Activated B cell treated with CpG ODN at 0.5 μM for 24 hours (primary cell): ENCODE data around the gene LPGAT1. TPM values are rescaled to one million over a fixed set of nuclear protein-coding genes. Genes with fewer than 3 reads are reported as not detected.

Source experiments
- ATAC-seq: fragments of 200-7000 bp; cut with Tn5 transposase; one replicate; pipeline ENCODE4 v1.10.0; 2021; ENCODE audit warnings: low read depth, mild to moderate bottlenecking, moderate library complexity
- CTCF ChIA-PET: fragments of 350-600 bp; sonication (Branson Sonifier 250); formaldehyde crosslinking; loops from one replicate; lab custom pipeline; 2021; ENCODE audit warnings: antibody characterized with exemption; lab: Charles Lee
- POLR2A ChIA-PET: fragments of 350-600 bp; sonication (Branson Sonifier 250); formaldehyde crosslinking; loops from one replicate; lab custom pipeline; 2021; ENCODE audit warnings: antibody characterized with exemption; lab: Charles Lee
- DNase-seq: peaks from one replicate; pipeline ENCODE4 v3.0.0; 2022
- H3K27ac Mint-ChIP-seq: one replicate; pipeline ENCODE4 v1.8.0; 2020; ENCODE audit warnings: mixed read lengths
- H3K27me3 Mint-ChIP-seq: one replicate; pipeline ENCODE4 v1.8.0; 2021; ENCODE audit warnings: mixed read lengths
- H3K36me3 Mint-ChIP-seq: one replicate; pipeline ENCODE4 v1.8.0; 2021; ENCODE audit warnings: low read depth, mixed read lengths
- H3K4me1 Mint-ChIP-seq: one replicate; pipeline ENCODE4 v1.8.0; 2021; ENCODE audit warnings: mixed read lengths
- H3K4me3 Mint-ChIP-seq: one replicate; pipeline ENCODE4 v1.8.0; 2020; ENCODE audit warnings: mild to moderate bottlenecking, mixed read lengths
- H3K9me3 Mint-ChIP-seq: one replicate; pipeline ENCODE4 v1.8.0; 2020; ENCODE audit warnings: mixed read lengths
- CTCF ChIP-seq: fragments of 200-600 bp; IDR thresholded peaks from one replicate; pipeline ENCODE4 v1.8.0; 2022; ENCODE audit warnings: antibody characterized with exemption, mild to moderate bottlenecking
- intact Hi-C: fragments of 100-400 bp; cut with micrococcal nuclease; formaldehyde crosslinking; loops from one replicate; pipeline ENCODE4 v1.15.1; 2024
- total RNA-seq: library from RNA; stranded (reverse); gene quantifications from 2 replicates; pipeline ENCODE4 v1.2.3, GENCODE V29; 2022

The LPGAT1 gene
- total RNA-seq, 1 donor from 2014 or later = 43.6 TPM

- DNase-seq = no peak
- Mint-ChIP-seq H3K9me3 (no peaks in the 10 kb centered on the region), H3K36me3 (peaks cover 17% of the 10 kb centered on the region), H3K4me3 (peak overlapping the region; percentile 95), H3K27ac (peak overlapping the region; percentile 89), H3K4me1 (peaks cover 55% of the 10 kb centered on the region), H3K27me3 (no peaks in the 10 kb centered on the region)
- POLR2A ChIA-PET = interaction anchor here (0.7 to 1.1 kb wide), 4 partner anchors 15 to 131 kb away, joined by 3 to 5 read pairs (median 3); no protein-coding TSS in a partner anchor
- CTCF ChIA-PET = interaction anchor here (0.9 to 2.4 kb wide), 2 partner anchors 13 to 149 kb away, joined by 3 to 10 read pairs; no protein-coding TSS in a partner anchor
- no peak for TF ChIP-seq CTCF
- no peak for ATAC-seq
- intact Hi-C loops = loop anchor here (1.0 to 10.0 kb wide), 9 partner anchors 37 to 586 kb away; partner anchors contain the start of genes DTL, INTS7, PPP2R5A and SLC30A1
Measured at GRCh38 chr1:211829343-211830054, 1.1 kb downstream of the LPGAT1 start.

- intact Hi-C loops = loop anchor here (10.0 kb wide), 1 partner anchor 314 kb away; no protein-coding TSS in a partner anchor
- peak overlapping the region; percentile 89 for H3K27ac Mint-ChIP-seq
- POLR2A ChIA-PET = interaction anchor here (0.5 to 1.1 kb wide), 4 partner anchors 31 to 131 kb away, joined by 3 to 7 read pairs (median 4); no protein-coding TSS in a partner anchor
- no peak for TF ChIP-seq CTCF
- H3K4me3 Mint-ChIP-seq = peak overlapping the region; percentile 95
- no peak for DNase-seq
- H3K9me3 Mint-ChIP-seq = no peaks in the 10 kb centered on the region
- H3K36me3 Mint-ChIP-seq = peaks cover 23% of the 10 kb centered on the region
- no peaks in the 10 kb centered on the region for H3K27me3 Mint-ChIP-seq
- CTCF ChIA-PET = interaction anchor here (0.9 to 2.4 kb wide), 2 partner anchors 12 to 148 kb away, joined by 3 to 10 read pairs; no protein-coding TSS in a partner anchor
- ATAC-seq = no peak
- peaks cover 62% of the 10 kb centered on the region for H3K4me1 Mint-ChIP-seq
Measured at GRCh38 chr1:211828584-211829342, 1.8 kb downstream of the LPGAT1 start.

- Mint-ChIP-seq H3K4me3 (no peak overlapping the region), H3K4me1 (peaks cover 62% of the 10 kb centered on the region), H3K27me3 (no peaks in the 10 kb centered on the region), H3K9me3 (no peaks in the 10 kb centered on the region), H3K36me3 (peaks cover 26% of the 10 kb centered on the region), H3K27ac (no peak overlapping the region)
- no peak for DNase-seq
- TF ChIP-seq CTCF = no peak
- ChIA-PET CTCF (no interaction called here), POLR2A (no interaction called here)
- no peak for ATAC-seq
- intact Hi-C loops = loop anchor here (10.0 kb wide), 1 partner anchor 312 kb away; no protein-coding TSS in a partner anchor
Measured at GRCh38 chr1:211827051-211827450, 3.5 kb downstream of the LPGAT1 start.

GRCh38 chr1:211825980-211826379, 4.6 kb downstream of the LPGAT1 start:
- intact Hi-C loops = loop anchor here (10.0 kb wide), 1 partner anchor 311 kb away; no protein-coding TSS in a partner anchor
- no peak for TF ChIP-seq CTCF
- Mint-ChIP-seq H3K27me3 (no peaks in the 10 kb centered on the region), H3K4me1 (peaks cover 58% of the 10 kb centered on the region), H3K36me3 (peaks cover 32% of the 10 kb centered on the region), H3K9me3 (no peaks in the 10 kb centered on the region), H3K4me3 (no peak overlapping the region), H3K27ac (no peak overlapping the region)
- ATAC-seq (no peak), DNase-seq (no peak)
- CTCF ChIA-PET = interaction anchor here (0.8 kb wide), 1 partner anchor 145 kb away, joined by 3 read pairs; no protein-coding TSS in a partner anchor
- POLR2A ChIA-PET = no interaction called here
